Sigmoid colon (tissue), 7 donors: ENCODE results near the gene OR4K13. TPM values are rescaled to one million over a fixed set of nuclear protein-coding genes. Genes with fewer than 3 reads are reported as not detected.

Experiments
- DNase-seq: peaks from one replicate; pipeline ENCODE4 v3.0.0-alpha.2; 2019
- H3K27ac ChIP-seq, 4 donors: fragments of 200-600 bp; sonication (generic); one replicate each; pipeline ENCODE4 v1.5.1; 2016 to 2019; ENCODE audit warnings: mild to moderate bottlenecking in 1 of 4
- H3K27me3 ChIP-seq, 3 donors: fragments of 200-600 bp; sonication (generic); one replicate each; pipeline ENCODE4 v1.5.1; 2019; ENCODE audit warnings: mild to moderate bottlenecking in 1 of 3
- H3K36me3 ChIP-seq, 4 donors: fragments of 200-600 bp; sonication (generic); one replicate each; pipeline ENCODE4 v1.5.1; 2016 to 2019
- H3K4me1 ChIP-seq, 4 donors: fragments of 200-600 bp; sonication (generic); one replicate each; pipeline ENCODE4 v1.5.1; 2017 to 2019
- H3K4me3 ChIP-seq, 4 donors: fragments of 200-600 bp; sonication (generic); one replicate each; pipeline ENCODE4 v1.5.1; 2017 to 2019; ENCODE audit warnings: mild to moderate bottlenecking in 2 of 4, moderate library complexity in 1 of 4
- H3K9me3 ChIP-seq, 4 donors: fragments of 200-600 bp in 3 of 4; sonication (generic) in 3 of 4; one replicate each; pipeline versions ENCODE4 v1.5.1 to v1.6.1; 2013 to 2019
- CTCF ChIP-seq, 4 experiments: fragments of 450-650 bp in 3 of 4; fragments of 200-600 bp in 1 of 4; IDR thresholded peaks; one replicate each; pipeline ENCODE4 v1.5.1; 2016 to 2019; ENCODE audit warnings: antibody characterized with exemption in 4 of 4, mild to moderate bottlenecking in 3 of 4, moderate library complexity in 2 of 4
- EP300 ChIP-seq, 4 donors: sonication (generic); formaldehyde crosslinking; IDR thresholded peaks; one replicate each; pipeline ENCODE4 v1.6.1; 2017; ENCODE audit warnings: antibody characterized with exemption in 4 of 4
- POLR2A ChIP-seq, 2 donors: fragments of 450-650 bp; IDR thresholded peaks; one replicate each; pipeline ENCODE4 v1.6.1; 2016; ENCODE audit warnings: antibody characterized with exemption in 2 of 2, mild to moderate bottlenecking in 2 of 2, moderate library complexity in 2 of 2
- POLR2AphosphoS5 ChIP-seq, 4 donors: sonication (generic); formaldehyde crosslinking; IDR thresholded peaks; one replicate each; pipeline ENCODE4 v1.6.1; 2017; ENCODE audit warnings: antibody characterized with exemption in 4 of 4
- WGBS, 2 donors: extraction: QIAGEN DNeasy Blood & Tissue Kit; methylation state at CpG; one replicate each; pipeline ENCODE4 v1.1.7; 2013; 5-methylcytosine and 5-hydroxymethylcytosine counted together
- intact Hi-C: fragments of 100-400 bp; cut with DNase I; formaldehyde crosslinking; loops from one replicate; pipeline ENCODE4 v1.15.1; 2023
- polyA plus RNA-seq, 3 donors: library from polyadenylated mRNA; stranded (reverse); fragments of 200-250 nt; gene quantifications; one replicate each; pipeline ENCODE4 v1.2.3, GENCODE V29; 2013
- total RNA-seq, 4 donors: library from RNA; depleted of rRNA; stranded (reverse); fragments of >200 nt; gene quantifications; one replicate each; pipeline ENCODE4 v1.1.0, GENCODE V29; 2016
- donor health status: healthy with polysubstance abuse.
- donor health status: Bipolar disorder and iron deficiency.
- donor health status: healthy.

OR4K13 gene
- total and polyA plus RNA-seq, 7 donors, result not detected

GRCh38 chr14:20035449-20035848 is 389 bp downstream of the OR4K13 start:
- Histone ChIP-seq H3K9me3 (no peaks in the 10 kb centered on the region), H3K4me3 (no peak overlapping the region), H3K27me3 (no peaks in the 10 kb centered on the region), H3K4me1 (no peaks in the 10 kb centered on the region), H3K27ac (no peak overlapping the region), H3K36me3 (no peaks in the 10 kb centered on the region)
- no peak for DNase-seq
- intact Hi-C loops, result no loop called here
- TF ChIP-seq CTCF (IDR thresholded peaks at IDR 0.05), result no peak
- TF ChIP-seq POLR2AphosphoS5 (IDR thresholded peaks at IDR 0.05), result no peak
- TF ChIP-seq EP300 (IDR thresholded peaks at IDR 0.05), result no peak
- TF ChIP-seq POLR2A (IDR thresholded peaks at IDR 0.05), result no peak
- 72 to 73% methylated on average over 3 of the region's 3 CpGs for WGBS, 2 donors

GRCh38 chr14:20031058-20031457 is 4.8 kb downstream of the OR4K13 start:
- WGBS, 2 donors, result 79% methylated on average over 6 of the region's 6 CpGs
- intact Hi-C loops, result no loop called here
- H3K4me3 ChIP-seq, result no peak overlapping the region
- H3K27me3 ChIP-seq, result no peaks in the 10 kb centered on the region
- TF ChIP-seq POLR2AphosphoS5 (IDR thresholded peaks at IDR 0.05) (no peak), EP300 (IDR thresholded peaks at IDR 0.05) (no peak), CTCF (IDR thresholded peaks at IDR 0.05) (no peak), POLR2A (IDR thresholded peaks at IDR 0.05) (no peak)
- no peaks in the 10 kb centered on the region for H3K4me1 ChIP-seq
- no peak for DNase-seq
- H3K27ac ChIP-seq, result no peak overlapping the region
- no peaks in the 10 kb centered on the region for H3K36me3 ChIP-seq
- no peaks in the 10 kb centered on the region for H3K9me3 ChIP-seq

GRCh38 chr14:20019257-20019865 is 16.5 kb downstream of the OR4K13 start, which contains the start of gene OR4K14:
OR4K14 (minus strand) TSS chr14:20019307; CDS start chr14:20015193, 4,114 bp downstream.
- Histone ChIP-seq H3K9me3 (no peaks in the 10 kb centered on the region), H3K4me3 (no peak within 1 kb of the TSS), H3K4me1 (no peaks in the 10 kb centered on the region), H3K36me3 (no peaks in the 10 kb centered on the region), H3K27ac (no peak within 1 kb of the TSS), H3K27me3 (no peaks in the 10 kb centered on the region)
- no peak for DNase-seq
- intact Hi-C loops, result no loop called here
- WGBS, 2 donors, result 75 to 76% methylated on average over 2 of the region's 2 CpGs
- TF ChIP-seq POLR2A (IDR thresholded peaks at IDR 0.05) (no peak), POLR2AphosphoS5 (IDR thresholded peaks at IDR 0.05) (no peak), CTCF (IDR thresholded peaks at IDR 0.05) (no peak), EP300 (IDR thresholded peaks at IDR 0.05) (no peak)

- H3K27ac ChIP-seq, result no peak overlapping the region
These were observed 27.7 kb downstream of the OR4K13 start for GRCh38 chr14:20008156-20008555.

More at GRCh38 chr14:20008156-20008555, 27.7 kb downstream of the OR4K13 start:
- Histone ChIP-seq H3K4me1 (no peaks in the 10 kb centered on the region), H3K9me3 (no peaks in the 10 kb centered on the region), H3K4me3 (no peak overlapping the region), H3K36me3 (no peaks in the 10 kb centered on the region), H3K27me3 (no peaks in the 10 kb centered on the region)
- TF ChIP-seq EP300 (IDR thresholded peaks at IDR 0.05) (no peak), POLR2A (IDR thresholded peaks at IDR 0.05) (no peak), CTCF (IDR thresholded peaks at IDR 0.05) (no peak), POLR2AphosphoS5 (IDR thresholded peaks at IDR 0.05) (no peak)
- intact Hi-C loops, result no loop called here
- no peak for DNase-seq
